Measurements from ENCODE around the gene ADAM10. TPM values are rescaled to one million over a fixed set of nuclear protein-coding genes. Genes with fewer than 3 reads are reported as not detected.

The ADAM10 gene
- total RNA-seq, 4 donors from 2014 or later = 112 to 157 (median 116) TPM

- TF ChIP-seq POLR2A (IDR thresholded peaks at IDR 0.05) (no peak), CTCF (IDR thresholded peaks at IDR 0.05) (no peak)
- Histone ChIP-seq H3K36me3 (no peaks in the 10 kb centered on the region), H3K4me1 (peaks cover 12 to 30% of the 10 kb centered on the region in 2 donors), H3K27me3 (no peaks in the 10 kb centered on the region), H3K9me3 (no peaks in the 10 kb centered on the region), H3K27ac (peak overlapping the region; percentile 29 to 63 (median 39)), H3K4me3 (replicated peaks in 1 of 3) (no peak overlapping the region)
- intact Hi-C loops (cut with DNase I) = loop anchor here (10.0 kb wide), 1 partner anchor 50 kb away; the partner anchor contains the start of gene ADAM10
- DNase-seq = peak; percentile 40 to 44
- WGBS, 2 donors = 41 to 44% methylated on average over 3 of the region's 3 CpGs
These were observed 54.7 kb downstream of the ADAM10 start for GRCh38 chr15:58694641-58695398.

GRCh38 chr15:58690703-58691102, 58.8 kb downstream of the ADAM10 start:
- intact Hi-C loops (cut with DNase I) = loop anchor here (10.0 kb wide), 1 partner anchor 54 kb away; the partner anchor contains the start of gene ADAM10
- no peak for TF ChIP-seq POLR2A (IDR thresholded peaks at IDR 0.05)
- TF ChIP-seq CTCF (IDR thresholded peaks at IDR 0.05) = no peak
- Histone ChIP-seq H3K4me1 (peaks cover 7 to 14% of the 10 kb centered on the region in 2 donors), H3K36me3 (no peaks in the 10 kb centered on the region), H3K27me3 (no peaks in the 10 kb centered on the region), H3K27ac (no peak overlapping the region), H3K9me3 (no peaks in the 10 kb centered on the region), H3K4me3 (replicated peaks in 1 of 3) (no peak overlapping the region)
- DNase-seq = no peak
- 90% methylated on average over 3 of the region's 3 CpGs for WGBS, 2 donors

DNA sequence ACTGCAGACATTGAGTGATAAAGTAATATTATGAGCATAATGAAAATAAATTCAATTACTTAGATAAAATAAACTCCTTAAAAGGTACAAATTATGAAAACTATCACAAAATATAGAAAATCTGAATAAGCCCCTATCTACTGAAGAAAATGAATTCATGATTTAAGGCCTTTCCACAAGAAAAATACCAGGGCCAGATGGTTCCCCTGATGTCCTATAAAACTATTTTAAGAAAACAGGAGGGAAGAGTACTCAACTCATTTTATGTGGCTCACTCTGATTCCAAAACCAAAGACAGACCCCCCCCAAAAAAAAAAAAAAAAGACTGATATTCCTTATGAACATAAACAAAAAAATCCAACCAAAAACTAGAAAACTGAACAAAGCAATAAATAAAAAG, 59.9 kb downstream of the ADAM10 start:
- Histone ChIP-seq H3K27ac (no peak overlapping the region), H3K36me3 (no peaks in the 10 kb centered on the region), H3K9me3 (no peaks in the 10 kb centered on the region), H3K4me1 (peaks cover 0 to 8% of the 10 kb centered on the region in 2 donors), H3K27me3 (no peaks in the 10 kb centered on the region), H3K4me3 (replicated peaks in 1 of 3) (no peak overlapping the region)
- intact Hi-C loops (cut with DNase I) = loop anchor here (10.0 kb wide), 1 partner anchor 55 kb away; the partner anchor contains the start of gene ADAM10
- TF ChIP-seq CTCF (IDR thresholded peaks at IDR 0.05) (no peak), POLR2A (IDR thresholded peaks at IDR 0.05) (no peak)
- DNase-seq = no peak

DNA sequence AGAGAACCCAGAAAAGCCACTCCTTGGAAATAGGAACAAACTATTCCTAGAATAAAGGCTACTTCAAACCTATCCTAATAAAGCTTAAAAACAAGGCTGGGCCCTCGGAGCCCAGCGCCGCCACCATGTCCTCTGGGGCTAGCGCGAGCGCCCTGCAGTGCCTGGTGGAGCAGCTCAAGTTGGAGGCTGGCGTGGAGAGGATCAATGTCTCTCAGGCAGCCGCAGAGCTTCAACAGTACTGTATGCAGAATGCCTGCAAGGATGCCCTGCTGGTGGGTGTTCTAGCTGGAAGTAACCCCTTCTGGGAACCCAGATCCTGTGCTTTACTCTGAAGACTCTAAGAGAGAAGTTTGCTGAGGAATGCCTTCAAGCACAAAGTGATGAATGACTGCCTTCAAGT, 63.2 kb downstream of the ADAM10 start:
- intact Hi-C loops (cut with DNase I) = no loop called here
- Histone ChIP-seq H3K4me3 (replicated peaks in 1 of 3) (no peak overlapping the region), H3K27ac (no peak overlapping the region), H3K27me3 (no peaks in the 10 kb centered on the region), H3K9me3 (no peaks in the 10 kb centered on the region), H3K36me3 (no peaks in the 10 kb centered on the region), H3K4me1 (peaks cover 6 to 12% of the 10 kb centered on the region in 2 donors)
- no peak for DNase-seq
- no peak for TF ChIP-seq CTCF (IDR thresholded peaks at IDR 0.05)
- TF ChIP-seq POLR2A (IDR thresholded peaks at IDR 0.05) = no peak
- 90 to 92% methylated on average over 4 to 8 of the region's 8 CpGs for WGBS, 2 donors

GRCh38 chr15:58684751-58685150, 64.8 kb downstream of the ADAM10 start:
- no peak overlapping the region for H3K27ac ChIP-seq
- intact Hi-C loops (cut with DNase I) = no loop called here
- H3K9me3 ChIP-seq = no peaks in the 10 kb centered on the region
- TF ChIP-seq POLR2A (IDR thresholded peaks at IDR 0.05) = no peak
- no peak for TF ChIP-seq CTCF (IDR thresholded peaks at IDR 0.05)
- 93 to 99% methylated on average over 4 of the region's 4 CpGs for WGBS, 2 donors
- no peaks in the 10 kb centered on the region for H3K27me3 ChIP-seq
- no peak overlapping the region for H3K4me3 ChIP-seq (replicated peaks in 1 of 3)
- peaks cover 6 to 12% of the 10 kb centered on the region in 2 donors for H3K4me1 ChIP-seq
- DNase-seq = no peak
- H3K36me3 ChIP-seq = no peaks in the 10 kb centered on the region
